Lower leg skin (tissue), 3 donors: ENCODE data around the gene MNS1.

Experiments used
- CTCF ChIP-seq, 3 donors: fragments of 450-650 bp; IDR thresholded peaks; one replicate each; pipeline ENCODE4 v1.5.1; 2016; ENCODE audit warnings: antibody characterized with exemption in 3 of 3, mild to moderate bottlenecking in 3 of 3, moderate library complexity in 2 of 3
- POLR2A ChIP-seq, 2 donors: fragments of 450-650 bp; IDR thresholded peaks; one replicate each; pipeline ENCODE4 v1.6.1; 2016 to 2017; ENCODE audit warnings: antibody characterized with exemption in 2 of 2, mild to moderate bottlenecking in 1 of 2, moderate library complexity in 1 of 2

- TF ChIP-seq CTCF (IDR thresholded peaks at IDR 0.05): no peak
- no peak for TF ChIP-seq POLR2A (IDR thresholded peaks at IDR 0.05)
Observed at GRCh38 chr15:56468401-56468800, 3.5 kb upstream of the MNS1 start.
